H1 (cell line): ENCODE measurements around the gene NEDD4. TPM values are rescaled to one million over a fixed set of nuclear protein-coding genes. Genes with fewer than 3 reads are reported as not detected.

Experiments
- JUN ChIP-seq: IDR thresholded peaks from 2 replicates; pipeline ENCODE4 v1.6.1; 2011; ENCODE audit warnings: low read depth, mild to moderate bottlenecking, improper control_type of control experiment, low read length
- TEAD4 ChIP-seq: IDR thresholded peaks from 2 replicates; pipeline ENCODE4 v1.6.1; 2012; ENCODE audit warnings: low read depth, low read length, inconsistent platforms, mixed read lengths
- polyA plus RNA-seq, 7 experiments: library from polyadenylated mRNA; depleted of rRNA in 3 of 7; stranded (reverse) in 5 of 7; unstranded in 2 of 7; fragments of >200 nt in 5 of 7; fragments of 200-250 nt in 2 of 7; gene quantifications; 1 replicate in 5 of 7; 2 replicates in 1 of 7; 4 replicates in 1 of 7; pipeline versions ENCODE4 v1.2.1 to v1.2.3, GENCODE V29; 2011 to 2013; ENCODE audit warnings: missing spikeins in 2 of 7, mixed read lengths in 2 of 7
- total RNA-seq: library from RNA; stranded (reverse); fragmentation: NEBNext Ultra II Directional; extraction: Animal tissue kit (Norgen Biotek cat#: 25700); gene quantifications from 2 replicates; pipeline ENCODE4 v1.2.1, GENCODE V29; 2021

NEDD4 gene
- total and polyA plus RNA-seq, 2 of the 8 experiments (the other 6 are each of a cell fraction or from before 2014, with no cell fraction given) = 0.95 to 3.9 TPM

- TF ChIP-seq JUN (no peak), TEAD4 (no peak)
Observed at GRCh38 chr15:55856506-55857164, 136.8 kb downstream of the NEDD4 start (continued).
